Hippocampal formation (tissue), 2 donors: ENCODE data around the gene TERF2IP.

Experiments used
- DNase-seq, 2 donors: peaks; one replicate each; lab custom pipeline; 2025; lab: John Stamatoyannopoulos, UW

TERF2IP gene

GRCh38 chr16:75635036-75635435 is 12.5 kb upstream of the TERF2IP start:
- no peak for DNase-seq

GRCh38 chr16:75640598-75640997 is 7.0 kb upstream of the TERF2IP start:
- DNase-seq, result no peak

GRCh38 chr16:75644240-75645012 is 3.1 kb upstream of the TERF2IP start:
- no peak for DNase-seq

GRCh38 chr16:75647112-75647491 is 471 bp upstream of the TERF2IP start:
- DNase-seq, result no peak

GRCh38 chr16:75648265-75649076 is 898 bp downstream of the TERF2IP start:
- peak; percentile 67 to 74 for DNase-seq

- DNase-seq, result peak in 1 of 2 donors; percentile 35
Observed at GRCh38 chr16:75653922-75654321, 6.3 kb downstream of the TERF2IP start.

GRCh38 chr16:75658175-75658574 is 10.6 kb downstream of the TERF2IP start:
- DNase-seq, result no peak

GRCh38 chr16:75660321-75660720 is 12.7 kb downstream of the TERF2IP start:
- DNase-seq, result peak in 1 of 2 donors; percentile 14

- DNase-seq, result peak in 1 of 2 donors; percentile 12
Observed at GRCh38 chr16:75660726-75661302, 13.2 kb downstream of the TERF2IP start.

GRCh38 chr16:75667503-75667902 is 19.9 kb downstream of the TERF2IP start:
- no peak for DNase-seq

- no peak for DNase-seq
Observed at GRCh38 chr16:75676909-75677308, 29.3 kb downstream of the TERF2IP start, which contains the start of gene CPHXL2. TSS of gene CPHXL2 (minus strand) at chr16:75677009. CDS start at chr16:75676999, 10 bp downstream.

GRCh38 chr16:75679366-75679765 is 31.8 kb downstream of the TERF2IP start:
- no peak for DNase-seq

- DNase-seq, result no peak
Observed at GRCh38 chr16:75682308-75682707, 34.7 kb downstream of the TERF2IP start.

GRCh38 chr16:75687361-75687760 is 39.8 kb downstream of the TERF2IP start:
- DNase-seq, result no peak

GRCh38 chr16:75695708-75696107 is 48.1 kb downstream of the TERF2IP start:
- no peak for DNase-seq

- DNase-seq, result no peak
Observed at GRCh38 chr16:75697571-75697970, 50.0 kb downstream of the TERF2IP start.

- no peak for DNase-seq
Observed at GRCh38 chr16:75701361-75701760, 53.8 kb downstream of the TERF2IP start, which contains the start of gene DUXB. TSS of gene DUXB (minus strand) at chr16:75701461. CDS start at chr16:75701418, 43 bp downstream.

GRCh38 chr16:75702242-75702641 is 54.7 kb downstream of the TERF2IP start:
- DNase-seq, result no peak

GRCh38 chr16:75703306-75703705 is 55.7 kb downstream of the TERF2IP start:
- no peak for DNase-seq
